Measurements from ENCODE around the gene LCP1. TPM values are rescaled to one million over a fixed set of nuclear protein-coding genes. Genes with fewer than 3 reads are reported as not detected.
A peak's percentile ranks its signal among the peaks of the same experiment; 100 is the strongest.

The LCP1 gene
- total and polyA plus RNA-seq, 2 donors from 2014 or later: 5.6 to 73.5 TPM

DNA sequence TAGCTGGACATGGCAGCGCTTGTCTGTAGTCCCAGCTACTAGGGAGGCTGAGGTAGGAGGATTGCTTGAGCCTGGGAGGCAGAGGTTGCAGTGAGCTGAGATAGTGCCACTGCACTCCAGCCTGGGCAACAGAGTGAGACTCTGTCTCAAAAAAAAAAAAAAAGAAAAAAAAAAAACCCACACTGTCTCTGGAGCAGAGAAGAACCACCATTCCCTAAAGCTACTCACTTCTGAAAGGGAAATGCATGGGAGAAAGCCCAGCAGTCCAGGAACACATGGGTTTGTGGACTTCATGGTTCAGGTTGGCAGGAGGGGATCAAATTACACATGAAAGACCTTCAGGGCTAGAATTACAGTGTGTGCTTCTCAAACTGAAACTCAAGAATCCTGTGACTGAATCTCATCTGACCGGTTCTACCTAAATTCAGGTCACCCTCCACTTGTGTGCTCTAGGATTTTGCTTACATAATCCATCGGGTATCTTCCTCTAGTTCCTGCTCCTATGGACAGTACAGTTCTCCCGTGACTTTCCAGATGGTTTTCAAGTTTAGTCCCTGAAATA is 46.9 kb downstream of the LCP1 start:
- Histone ChIP-seq H3K36me3 (ENCODE audit: control insufficient read depth in 2 of 3, insufficient read depth in 3 of 3, low read length in 3 of 3) (no peaks in the 10 kb centered on the region), H3K27me3 (ENCODE audit: control insufficient read depth, insufficient read depth, low read length) (no peaks in the 10 kb centered on the region), H3K27ac (ENCODE audit: low read depth in 2 of 2, low read length in 2 of 2) (peak overlapping the region; percentile 71 to 79), H3K4me1 (ENCODE audit: control insufficient read depth in 2 of 3, insufficient read depth in 2 of 3, low read depth in 1 of 3, low read length in 3 of 3) (no peaks in the 10 kb centered on the region), H3K9me3 (ENCODE audit: control insufficient read depth in 2 of 3, insufficient read depth in 1 of 3, low read length in 3 of 3) (no peaks in the 10 kb centered on the region), H3K9ac (ENCODE audit: low read length in 3 of 3) (no peak overlapping the region), H3K4me3 (ENCODE audit: low read length in 3 of 3) (peak overlapping the region in 1 of 3 donors; percentile 24)
- FAIRE-seq (no peak), DNase-seq (peak in 4 of 5 donors; percentile 63 to 96 (median 85))
- intact Hi-C loops (cut with DNase I): no loop called here
- TF ChIP-seq, protein P1, sequence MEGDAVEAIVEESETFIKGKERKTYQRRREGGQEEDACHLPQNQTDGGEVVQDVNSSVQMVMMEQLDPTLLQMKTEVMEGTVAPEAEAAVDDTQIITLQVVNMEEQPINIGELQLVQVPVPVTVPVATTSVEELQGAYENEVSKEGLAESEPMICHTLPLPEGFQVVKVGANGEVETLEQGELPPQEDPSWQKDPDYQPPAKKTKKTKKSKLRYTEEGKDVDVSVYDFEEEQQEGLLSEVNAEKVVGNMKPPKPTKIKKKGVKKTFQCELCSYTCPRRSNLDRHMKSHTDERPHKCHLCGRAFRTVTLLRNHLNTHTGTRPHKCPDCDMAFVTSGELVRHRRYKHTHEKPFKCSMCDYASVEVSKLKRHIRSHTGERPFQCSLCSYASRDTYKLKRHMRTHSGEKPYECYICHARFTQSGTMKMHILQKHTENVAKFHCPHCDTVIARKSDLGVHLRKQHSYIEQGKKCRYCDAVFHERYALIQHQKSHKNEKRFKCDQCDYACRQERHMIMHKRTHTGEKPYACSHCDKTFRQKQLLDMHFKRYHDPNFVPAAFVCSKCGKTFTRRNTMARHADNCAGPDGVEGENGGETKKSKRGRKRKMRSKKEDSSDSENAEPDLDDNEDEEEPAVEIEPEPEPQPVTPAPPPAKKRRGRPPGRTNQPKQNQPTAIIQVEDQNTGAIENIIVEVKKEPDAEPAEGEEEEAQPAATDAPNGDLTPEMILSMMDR (IDR thresholded peaks at IDR 0.05; ENCODE audit: borderline replicate concordance, extremely low read depth, insufficient read depth): no peak

DNA sequence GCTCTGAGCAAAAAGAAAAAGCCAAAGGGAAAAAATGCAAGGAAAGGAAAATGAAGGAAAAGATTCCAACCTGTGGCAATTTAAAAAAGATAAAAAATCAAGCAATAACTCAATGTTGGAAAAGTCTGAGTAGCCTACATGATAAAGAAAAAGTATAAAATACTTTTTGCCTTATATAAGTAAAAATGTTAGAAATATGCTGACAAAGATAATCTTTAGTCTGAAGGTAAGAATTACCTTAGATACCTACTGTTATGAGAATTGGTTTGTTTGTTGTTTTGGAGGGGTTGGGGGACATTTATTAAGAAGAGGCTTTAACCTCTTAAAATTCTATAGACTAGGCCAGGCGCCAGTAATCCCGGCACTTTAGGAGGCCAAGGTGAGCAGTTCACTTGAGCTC is 47.5 kb downstream of the LCP1 start:
- intact Hi-C loops (cut with DNase I): no loop called here
- Histone ChIP-seq H3K27ac (ENCODE audit: low read depth in 2 of 2, low read length in 2 of 2) (peak overlapping the region in 1 of 2 donors; percentile 47), H3K9me3 (ENCODE audit: control insufficient read depth in 2 of 3, insufficient read depth in 1 of 3, low read length in 3 of 3) (no peaks in the 10 kb centered on the region), H3K36me3 (ENCODE audit: control insufficient read depth in 2 of 3, insufficient read depth in 3 of 3, low read length in 3 of 3) (no peaks in the 10 kb centered on the region), H3K4me3 (ENCODE audit: low read length in 3 of 3) (no peak overlapping the region), H3K4me1 (ENCODE audit: control insufficient read depth in 2 of 3, insufficient read depth in 2 of 3, low read depth in 1 of 3, low read length in 3 of 3) (no peaks in the 10 kb centered on the region), H3K9ac (ENCODE audit: low read length in 3 of 3) (no peak overlapping the region), H3K27me3 (ENCODE audit: control insufficient read depth, insufficient read depth, low read length) (no peaks in the 10 kb centered on the region)
- FAIRE-seq: no peak
- no peak for DNase-seq
- TF ChIP-seq, protein P1 (IDR thresholded peaks at IDR 0.05; ENCODE audit: borderline replicate concordance, extremely low read depth, insufficient read depth): no peak

DNA sequence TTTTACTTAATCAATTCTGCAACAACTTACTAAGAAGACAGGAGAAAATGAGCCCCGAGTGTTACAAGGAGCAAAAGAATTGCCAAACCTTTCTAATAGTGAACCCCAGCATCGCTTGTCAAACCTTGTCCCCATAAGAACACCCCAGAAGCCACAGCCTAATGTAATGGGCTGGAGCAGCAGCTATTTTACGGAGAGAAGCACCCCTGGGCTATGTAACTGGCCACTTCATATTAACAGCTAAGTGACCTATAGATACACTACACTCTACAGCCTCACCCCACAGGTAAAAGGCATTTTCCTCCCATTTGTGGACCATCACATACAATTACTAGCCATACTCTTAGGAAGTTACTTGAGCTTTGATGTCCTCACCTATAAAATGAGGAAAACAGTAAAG is 49.9 kb downstream of the LCP1 start:
- Histone ChIP-seq H3K9me3 (ENCODE audit: control insufficient read depth in 2 of 3, insufficient read depth in 1 of 3, low read length in 3 of 3) (no peaks in the 10 kb centered on the region), H3K9ac (ENCODE audit: low read length in 3 of 3) (no peak overlapping the region), H3K36me3 (ENCODE audit: control insufficient read depth in 2 of 3, insufficient read depth in 3 of 3, low read length in 3 of 3) (no peaks in the 10 kb centered on the region), H3K4me3 (ENCODE audit: low read length in 3 of 3) (no peak overlapping the region), H3K27ac (ENCODE audit: low read depth in 2 of 2, low read length in 2 of 2) (no peak overlapping the region), H3K27me3 (ENCODE audit: control insufficient read depth, insufficient read depth, low read length) (no peaks in the 10 kb centered on the region), H3K4me1 (ENCODE audit: control insufficient read depth in 2 of 3, insufficient read depth in 2 of 3, low read depth in 1 of 3, low read length in 3 of 3) (no peaks in the 10 kb centered on the region)
- intact Hi-C loops (cut with DNase I): no loop called here
- TF ChIP-seq, protein P1 (IDR thresholded peaks at IDR 0.05; ENCODE audit: borderline replicate concordance, extremely low read depth, insufficient read depth): no peak
- DNase-seq (no peak), FAIRE-seq (no peak)

DNA sequence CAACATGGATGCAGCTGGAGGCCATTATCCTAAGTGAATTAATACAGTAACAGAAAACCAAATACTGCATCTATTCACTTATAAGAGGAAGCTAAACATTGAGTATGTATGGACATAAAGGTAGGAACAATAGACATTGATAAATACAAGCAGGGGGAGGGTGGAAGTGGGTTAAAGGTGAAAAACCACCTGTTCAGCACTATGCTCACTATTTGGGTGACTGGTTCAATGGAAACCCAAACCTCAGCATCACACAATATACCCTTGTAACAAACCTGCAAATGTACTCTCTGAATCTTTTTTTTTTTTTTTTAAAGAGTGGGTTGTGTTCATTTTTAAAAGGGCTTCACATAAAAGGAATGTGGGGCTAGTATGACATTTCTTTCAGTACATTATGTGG is 50.3 kb downstream of the LCP1 start:
- Histone ChIP-seq H3K4me3 (ENCODE audit: low read length in 3 of 3) (no peak overlapping the region), H3K27ac (ENCODE audit: low read depth in 2 of 2, low read length in 2 of 2) (no peak overlapping the region), H3K4me1 (ENCODE audit: control insufficient read depth in 2 of 3, insufficient read depth in 2 of 3, low read depth in 1 of 3, low read length in 3 of 3) (no peaks in the 10 kb centered on the region), H3K27me3 (ENCODE audit: control insufficient read depth, insufficient read depth, low read length) (no peaks in the 10 kb centered on the region), H3K9me3 (ENCODE audit: control insufficient read depth in 2 of 3, insufficient read depth in 1 of 3, low read length in 3 of 3) (no peaks in the 10 kb centered on the region), H3K36me3 (ENCODE audit: control insufficient read depth in 2 of 3, insufficient read depth in 3 of 3, low read length in 3 of 3) (no peaks in the 10 kb centered on the region), H3K9ac (ENCODE audit: low read length in 3 of 3) (no peak overlapping the region)
- DNase-seq: no peak
- FAIRE-seq: no peak
- intact Hi-C loops (cut with DNase I): no loop called here
- TF ChIP-seq, protein P1 (IDR thresholded peaks at IDR 0.05; ENCODE audit: borderline replicate concordance, extremely low read depth, insufficient read depth): no peak
